DMS114 treated with DMSO at 0.1 percent for 48 hours (cell line): ENCODE measurements around the gene CCDC172.

Experiments
- DNase-seq: peaks from one replicate; lab custom pipeline; 2025; ENCODE audit not compliant: unreplicated experiment; lab: John Stamatoyannopoulos, UW

CCDC172 gene

DNA sequence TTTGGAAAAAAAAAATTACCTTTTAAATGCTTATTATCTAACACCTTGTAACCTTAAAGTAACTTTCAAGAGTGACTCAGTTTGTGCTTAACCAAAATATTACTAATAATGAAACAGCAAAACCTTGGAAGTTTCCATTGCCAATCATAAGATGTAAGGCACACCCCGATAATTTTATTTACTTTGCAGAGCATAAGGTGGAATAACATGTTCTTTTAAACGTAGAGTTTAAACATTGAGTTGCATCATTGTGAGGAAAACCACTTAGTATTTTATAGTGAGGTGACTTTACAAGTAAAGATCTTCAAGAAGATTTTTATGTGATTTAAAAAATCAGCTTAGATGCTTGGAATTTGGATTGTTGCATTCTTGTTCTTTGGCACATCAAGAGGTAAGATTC lies 103.4 kb downstream of the CCDC172 start, which contains the start of gene PNLIPRP3:
Gene PNLIPRP3 (plus strand): TSS at position 177 of the 400 bp plus-strand sequence. CDS start 166 bp downstream, at position 343.
- DNase-seq: no peak

DNA sequence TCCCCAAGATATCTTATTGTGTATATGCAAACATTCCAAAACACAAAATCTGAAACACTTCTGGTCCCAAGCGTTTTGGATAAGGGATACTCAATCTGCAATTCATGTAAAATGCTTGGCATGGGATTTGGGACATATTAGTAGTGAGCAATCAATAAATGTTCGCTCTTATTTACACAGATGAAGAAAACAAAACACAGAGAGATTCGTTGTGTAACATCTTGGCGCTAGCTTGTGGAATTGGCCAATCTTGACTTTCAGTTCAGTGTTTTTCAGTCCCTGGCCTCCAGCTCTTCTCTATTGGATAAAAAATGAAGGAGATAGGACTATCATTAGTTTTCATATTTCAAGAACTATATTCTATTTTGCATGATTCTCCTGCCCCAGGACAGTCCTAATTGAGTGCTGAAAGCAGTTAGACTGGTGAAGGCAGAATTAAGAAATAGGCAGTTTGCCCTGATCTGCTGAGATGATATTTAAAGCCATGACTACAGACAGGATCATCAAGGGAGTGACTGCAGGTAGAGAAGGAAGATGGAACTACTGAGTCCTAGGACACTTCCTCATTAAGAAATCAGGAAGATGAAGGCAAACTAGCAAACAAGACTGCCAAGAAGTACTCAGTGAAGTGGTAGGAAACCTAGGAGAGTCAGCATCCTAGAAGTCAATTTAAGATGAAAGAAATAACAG lies 105.2 kb downstream of the CCDC172 start:
- DNase-seq: no peak
